Measurements from ENCODE around the gene ENPP4. TPM values are rescaled to one million over a fixed set of nuclear protein-coding genes. Genes with fewer than 3 reads are reported as not detected.

Gene ENPP4
- polyA plus RNA-seq, 1 of the 3 experiments (the other 2 are of a cell fraction), result 0.05 TPM

GRCh38 chr6:46102123-46102522 lies 27.7 kb upstream of the ENPP4 start:
- TF ChIP-seq RFX5 (IDR thresholded peaks at IDR 0.05; ENCODE audit: low read length) (no peak), TAF1 (IDR thresholded peaks at IDR 0.05; ENCODE audit: borderline replicate concordance, low read depth, low read length) (no peak), EZH2phosphoT487 (IDR thresholded peaks at IDR 0.05; ENCODE audit: borderline replicate concordance, low read depth) (no peak), RXRA (IDR thresholded peaks at IDR 0.05; ENCODE audit: borderline replicate concordance, low read depth) (no peak), SMC3 (IDR thresholded peaks at IDR 0.05; ENCODE audit: low read depth, low read length) (no peak), CTCF (IDR thresholded peaks at IDR 0.05) (no peak), NFIC (IDR thresholded peaks at IDR 0.05; ENCODE audit: borderline replicate concordance) (no peak), CHD2 (IDR thresholded peaks at IDR 0.05; ENCODE audit: low read length, partially characterized antibody) (no peak), FOXM1 (IDR thresholded peaks at IDR 0.05; ENCODE audit: low read depth) (no peak)
- TF ChIP-seq, protein P1, sequence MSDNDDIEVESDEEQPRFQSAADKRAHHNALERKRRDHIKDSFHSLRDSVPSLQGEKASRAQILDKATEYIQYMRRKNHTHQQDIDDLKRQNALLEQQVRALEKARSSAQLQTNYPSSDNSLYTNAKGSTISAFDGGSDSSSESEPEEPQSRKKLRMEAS (IDR thresholded peaks at IDR 0.05; ENCODE audit: low read depth), result no peak
- TF ChIP-seq, protein P2, sequence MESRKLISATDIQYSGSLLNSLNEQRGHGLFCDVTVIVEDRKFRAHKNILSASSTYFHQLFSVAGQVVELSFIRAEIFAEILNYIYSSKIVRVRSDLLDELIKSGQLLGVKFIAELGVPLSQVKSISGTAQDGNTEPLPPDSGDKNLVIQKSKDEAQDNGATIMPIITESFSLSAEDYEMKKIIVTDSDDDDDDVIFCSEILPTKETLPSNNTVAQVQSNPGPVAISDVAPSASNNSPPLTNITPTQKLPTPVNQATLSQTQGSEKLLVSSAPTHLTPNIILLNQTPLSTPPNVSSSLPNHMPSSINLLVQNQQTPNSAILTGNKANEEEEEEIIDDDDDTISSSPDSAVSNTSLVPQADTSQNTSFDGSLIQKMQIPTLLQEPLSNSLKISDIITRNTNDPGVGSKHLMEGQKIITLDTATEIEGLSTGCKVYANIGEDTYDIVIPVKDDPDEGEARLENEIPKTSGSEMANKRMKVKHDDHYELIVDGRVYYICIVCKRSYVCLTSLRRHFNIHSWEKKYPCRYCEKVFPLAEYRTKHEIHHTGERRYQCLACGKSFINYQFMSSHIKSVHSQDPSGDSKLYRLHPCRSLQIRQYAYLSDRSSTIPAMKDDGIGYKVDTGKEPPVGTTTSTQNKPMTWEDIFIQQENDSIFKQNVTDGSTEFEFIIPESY (IDR thresholded peaks at IDR 0.05; ENCODE audit: borderline replicate concordance, low read depth), result no peak
- TF ChIP-seq, protein P3, sequence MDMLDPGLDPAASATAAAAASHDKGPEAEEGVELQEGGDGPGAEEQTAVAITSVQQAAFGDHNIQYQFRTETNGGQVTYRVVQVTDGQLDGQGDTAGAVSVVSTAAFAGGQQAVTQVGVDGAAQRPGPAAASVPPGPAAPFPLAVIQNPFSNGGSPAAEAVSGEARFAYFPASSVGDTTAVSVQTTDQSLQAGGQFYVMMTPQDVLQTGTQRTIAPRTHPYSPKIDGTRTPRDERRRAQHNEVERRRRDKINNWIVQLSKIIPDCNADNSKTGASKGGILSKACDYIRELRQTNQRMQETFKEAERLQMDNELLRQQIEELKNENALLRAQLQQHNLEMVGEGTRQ (IDR thresholded peaks at IDR 0.05; ENCODE audit: borderline replicate concordance, low read depth, low read length), result no peak
- H3K9me3 ChIP-seq, result no peaks in the 10 kb centered on the region
- no peak overlapping the region for H3K4me3 ChIP-seq (ENCODE audit: low read depth in 2 of 2, low read length in 1 of 2)
- 0% methylated on average over 3 of the region's 3 CpGs for WGBS (ENCODE audit: low lambda C conversion rate)
- POLR2A ChIA-PET, result no interaction called here
- H3K4me2 ChIP-seq, result no peak overlapping the region
- CTCF ChIA-PET, result interaction anchor here (0.9 to 3.5 kb wide), 5 partner anchors 12 to 308 kb away, joined by 3 to 15 read pairs (median 3); no protein-coding TSS in a partner anchor
- no peaks in the 10 kb centered on the region for H3K36me3 ChIP-seq (replicated peaks in 1 of 2; ENCODE audit: control insufficient read depth in 1 of 2, insufficient read depth in 2 of 2, low read length in 1 of 2)
- H3K27ac ChIP-seq (ENCODE audit: low read depth in 2 of 2, low read length in 1 of 2), result no peak overlapping the region
- no peaks in the 10 kb centered on the region for H3K9me2 ChIP-seq
- no peaks in the 10 kb centered on the region for H4K20me1 ChIP-seq (ENCODE audit: insufficient read depth)
- no peak overlapping the region for H2AFZ ChIP-seq (ENCODE audit: low read depth)
- DNase-seq, result no peak
- no peaks in the 10 kb centered on the region for H3F3A ChIP-seq (replicated peaks; ENCODE audit: insufficient read depth)
- H3K9ac ChIP-seq, result no peak overlapping the region
- no peaks in the 10 kb centered on the region for H3K4me1 ChIP-seq (ENCODE audit: control insufficient read depth in 1 of 2, insufficient read depth in 2 of 2, low read depth in 1 of 2, low read length in 1 of 2)
- no peaks in the 10 kb centered on the region for H3K79me2 ChIP-seq (ENCODE audit: insufficient read depth)
- no peaks in the 10 kb centered on the region for H3K27me3 ChIP-seq (ENCODE audit: insufficient read depth)
